Adrenal gland (tissue), 5 donors: Measurements from ENCODE around the gene ZFHX3.

ENCODE experiments used
- POLR2A ChIP-seq, 2 donors: fragments of 450-650 bp; IDR thresholded peaks; one replicate each; pipeline ENCODE4 v1.6.1; 2017; ENCODE audit warnings: antibody characterized with exemption in 2 of 2, mild to moderate bottlenecking in 2 of 2, moderate library complexity in 1 of 2
- TF ChIP-seq, protein P1 (sequence below), 6 experiments: fragments of 450-650 bp in 4 of 6; fragments of 200-600 bp in 2 of 6; sonication (generic) in 1 of 6; IDR thresholded peaks; 1 replicate in 5 of 6; 2 replicates in 1 of 6; pipeline versions ENCODE4 v1.5.1 to v1.8.0; 2016 to 2021; ENCODE audit warnings: antibody characterized with exemption in 6 of 6, mild to moderate bottlenecking in 2 of 6, moderate library complexity in 1 of 6
- donor health status: DM: no; HTN: no; CAD: no.

DNA sequence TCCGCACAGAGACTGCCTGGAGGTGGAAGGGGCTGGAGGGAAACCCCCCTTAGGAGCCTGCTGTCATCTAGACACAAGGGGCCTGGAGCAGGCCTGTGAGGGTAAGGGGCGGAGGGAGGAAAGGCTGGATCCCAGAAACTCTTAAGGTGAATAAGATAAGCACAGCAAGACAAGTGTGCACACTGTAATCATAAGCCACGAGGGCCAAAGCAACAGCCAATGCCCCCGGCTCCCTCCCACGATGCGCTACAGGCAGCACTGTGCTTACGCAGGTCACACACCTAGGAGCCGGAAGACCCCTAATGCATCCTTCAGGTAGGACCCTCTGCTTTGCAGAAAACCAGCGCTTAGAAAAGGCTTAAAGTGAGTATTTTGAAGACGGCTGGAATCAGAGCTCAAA is 24.6 kb downstream of the ZFHX3 start:
- TF ChIP-seq, protein P1, sequence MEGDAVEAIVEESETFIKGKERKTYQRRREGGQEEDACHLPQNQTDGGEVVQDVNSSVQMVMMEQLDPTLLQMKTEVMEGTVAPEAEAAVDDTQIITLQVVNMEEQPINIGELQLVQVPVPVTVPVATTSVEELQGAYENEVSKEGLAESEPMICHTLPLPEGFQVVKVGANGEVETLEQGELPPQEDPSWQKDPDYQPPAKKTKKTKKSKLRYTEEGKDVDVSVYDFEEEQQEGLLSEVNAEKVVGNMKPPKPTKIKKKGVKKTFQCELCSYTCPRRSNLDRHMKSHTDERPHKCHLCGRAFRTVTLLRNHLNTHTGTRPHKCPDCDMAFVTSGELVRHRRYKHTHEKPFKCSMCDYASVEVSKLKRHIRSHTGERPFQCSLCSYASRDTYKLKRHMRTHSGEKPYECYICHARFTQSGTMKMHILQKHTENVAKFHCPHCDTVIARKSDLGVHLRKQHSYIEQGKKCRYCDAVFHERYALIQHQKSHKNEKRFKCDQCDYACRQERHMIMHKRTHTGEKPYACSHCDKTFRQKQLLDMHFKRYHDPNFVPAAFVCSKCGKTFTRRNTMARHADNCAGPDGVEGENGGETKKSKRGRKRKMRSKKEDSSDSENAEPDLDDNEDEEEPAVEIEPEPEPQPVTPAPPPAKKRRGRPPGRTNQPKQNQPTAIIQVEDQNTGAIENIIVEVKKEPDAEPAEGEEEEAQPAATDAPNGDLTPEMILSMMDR (IDR thresholded peaks at IDR 0.05) = no peak
- TF ChIP-seq POLR2A (IDR thresholded peaks at IDR 0.05) = no peak
